ENCODE measurements around the gene BICRAL.

The BICRAL gene

GRCh38 chr6:42764911-42765648, 16.8 kb upstream of the BICRAL start:
- no peak for DNase-seq (ENCODE audit: low read depth in 2 of 2)

GRCh38 chr6:42766163-42766670, 15.6 kb upstream of the BICRAL start:
- no peak for DNase-seq (ENCODE audit: low read depth in 2 of 2)

- no peak for DNase-seq (ENCODE audit: low read depth in 2 of 2)
Measured at GRCh38 chr6:42769051-42769450, 12.8 kb upstream of the BICRAL start.

- no peak for DNase-seq (ENCODE audit: low read depth in 2 of 2)
Measured at GRCh38 chr6:42769836-42770235, 12.0 kb upstream of the BICRAL start.

GRCh38 chr6:42771741-42772100, 10.1 kb upstream of the BICRAL start:
- no peak for DNase-seq (ENCODE audit: low read depth in 2 of 2)

- DNase-seq (ENCODE audit: low read depth in 2 of 2), result no peak
Measured at GRCh38 chr6:42774201-42774600, 7.7 kb upstream of the BICRAL start.

GRCh38 chr6:42774821-42775487, 6.9 kb upstream of the BICRAL start:
- DNase-seq (ENCODE audit: low read depth in 2 of 2), result peak; percentile 17 to 24

- no peak for DNase-seq (ENCODE audit: low read depth in 2 of 2)
Measured at GRCh38 chr6:42777126-42777822, 4.6 kb upstream of the BICRAL start.

GRCh38 chr6:42778122-42778521, 3.7 kb upstream of the BICRAL start:
- no peak for DNase-seq (ENCODE audit: low read depth in 2 of 2)

GRCh38 chr6:42779521-42779920, 2.3 kb upstream of the BICRAL start:
- no peak for DNase-seq (ENCODE audit: low read depth in 2 of 2)

GRCh38 chr6:42781546-42781795, 381 bp upstream of the BICRAL start:
- DNase-seq (ENCODE audit: low read depth in 2 of 2), result no peak

- DNase-seq (ENCODE audit: low read depth in 2 of 2), result peak; percentile 49 to 58
Measured at GRCh38 chr6:42782689-42783176, 881 bp downstream of the BICRAL start.

GRCh38 chr6:42783177-42783875, 1.5 kb downstream of the BICRAL start:
- DNase-seq (ENCODE audit: low read depth in 2 of 2), result peak; percentile 37 to 61

GRCh38 chr6:42783876-42784642, 2.2 kb downstream of the BICRAL start:
- DNase-seq (ENCODE audit: low read depth in 2 of 2), result no peak

GRCh38 chr6:42784717-42785498, 3.1 kb downstream of the BICRAL start:
- DNase-seq (ENCODE audit: low read depth in 2 of 2), result no peak

GRCh38 chr6:42786525-42786985, 4.7 kb downstream of the BICRAL start:
- DNase-seq (ENCODE audit: low read depth in 2 of 2), result no peak

GRCh38 chr6:42787063-42787472, 5.2 kb downstream of the BICRAL start:
- DNase-seq (ENCODE audit: low read depth in 2 of 2), result no peak

- no peak for DNase-seq (ENCODE audit: low read depth in 2 of 2)
Measured at GRCh38 chr6:42788671-42789070, 6.8 kb downstream of the BICRAL start.

- no peak for DNase-seq (ENCODE audit: low read depth in 2 of 2)
Measured at GRCh38 chr6:42790549-42791181, 8.8 kb downstream of the BICRAL start.

- no peak for DNase-seq (ENCODE audit: low read depth in 2 of 2)
Measured at GRCh38 chr6:42791706-42792320, 10.0 kb downstream of the BICRAL start.
